Activated CD4-positive, alpha-beta T cell treated with anti-CD3 and anti-CD28 coated beads, Interleukin-2, amount 50 U/mL, for 1 hour (primary cell): Measurements from ENCODE around the gene XPNPEP2.

Experiments used
- DNase-seq: peaks from one replicate; pipeline ENCODE4 v3.0.0-alpha.2; 2020

XPNPEP2 gene

DNA sequence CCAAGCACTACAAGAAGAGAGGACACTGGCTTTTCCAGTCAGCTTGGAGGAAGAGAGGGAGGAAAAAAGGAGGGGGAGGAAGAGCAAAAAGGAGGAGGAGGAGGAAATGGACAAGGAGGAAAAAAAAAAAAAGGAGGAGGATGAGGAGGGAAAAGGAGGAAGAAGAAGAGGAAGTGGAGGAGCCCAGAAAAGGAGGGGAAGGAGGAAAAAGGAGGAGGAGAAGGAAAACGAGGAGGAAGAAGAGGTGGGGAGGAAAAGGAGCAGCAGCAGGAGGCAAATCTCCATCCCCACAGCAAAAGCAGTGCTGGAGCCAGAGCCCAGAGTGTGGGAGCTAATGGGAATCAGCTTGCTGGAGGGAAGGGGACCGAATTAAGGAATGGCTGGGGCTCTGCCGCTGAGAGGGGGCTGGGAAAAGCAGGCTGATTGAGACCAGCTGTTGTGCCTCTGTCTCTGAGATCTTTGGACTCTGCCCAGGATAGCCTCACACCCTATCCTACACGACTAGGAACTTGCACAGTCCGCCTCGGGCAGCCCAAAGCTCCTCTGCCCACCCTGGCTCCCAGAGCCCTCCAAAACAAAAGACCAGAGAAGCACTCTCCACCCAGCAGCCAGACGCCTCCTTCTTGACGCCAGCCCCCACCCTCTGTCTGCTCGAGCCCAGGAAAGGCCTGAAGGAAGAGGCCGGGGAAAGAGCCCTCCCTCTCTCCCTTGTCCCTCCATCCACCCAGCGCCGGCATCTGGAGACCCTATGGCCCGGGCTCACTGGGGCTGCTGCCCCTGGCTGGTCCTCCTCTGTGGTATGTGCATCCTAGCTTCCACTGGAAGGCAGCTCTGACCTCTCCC, at the start of gene XPNPEP2:
Gene XPNPEP2, plus strand, starts transcription at position 514 of the 843 bp plus-strand sequence. Its CDS starts 235 bp downstream, at position 749.
- DNase-seq = no peak

- no peak for DNase-seq
These were observed 49.0 kb upstream of the XPNPEP2 start for GRCh38 chrX:129689796-129690195.

- no peak for DNase-seq
These were observed 48.3 kb upstream of the XPNPEP2 start for GRCh38 chrX:129690435-129690834.

- DNase-seq = no peak
These were observed 45.4 kb upstream of the XPNPEP2 start for GRCh38 chrX:129693354-129693753.

- DNase-seq = no peak
These were observed 44.0 kb upstream of the XPNPEP2 start for GRCh38 chrX:129694805-129695204.

DNA sequence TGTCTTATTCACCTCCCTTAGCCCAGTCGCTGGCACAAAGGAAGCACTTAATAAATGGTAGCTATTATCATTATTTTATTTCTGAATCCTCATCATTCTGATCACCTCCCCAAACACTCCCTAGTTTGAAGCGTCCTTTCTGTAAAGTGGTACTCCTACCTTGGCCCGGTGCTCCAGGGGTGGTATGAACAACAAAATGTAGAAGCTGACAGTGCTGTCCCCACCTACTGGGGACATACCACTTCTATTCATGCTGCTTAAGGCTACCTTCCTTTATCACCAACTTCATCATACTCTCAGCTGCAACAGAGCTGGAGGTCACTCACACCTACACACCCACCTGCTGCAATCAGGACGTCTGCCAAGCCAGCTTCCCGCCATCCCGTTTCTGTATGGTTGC, 43.2 kb upstream of the XPNPEP2 start:
- DNase-seq = no peak

- DNase-seq = no peak
These were observed 42.8 kb upstream of the XPNPEP2 start for GRCh38 chrX:129695937-129696336.

DNA sequence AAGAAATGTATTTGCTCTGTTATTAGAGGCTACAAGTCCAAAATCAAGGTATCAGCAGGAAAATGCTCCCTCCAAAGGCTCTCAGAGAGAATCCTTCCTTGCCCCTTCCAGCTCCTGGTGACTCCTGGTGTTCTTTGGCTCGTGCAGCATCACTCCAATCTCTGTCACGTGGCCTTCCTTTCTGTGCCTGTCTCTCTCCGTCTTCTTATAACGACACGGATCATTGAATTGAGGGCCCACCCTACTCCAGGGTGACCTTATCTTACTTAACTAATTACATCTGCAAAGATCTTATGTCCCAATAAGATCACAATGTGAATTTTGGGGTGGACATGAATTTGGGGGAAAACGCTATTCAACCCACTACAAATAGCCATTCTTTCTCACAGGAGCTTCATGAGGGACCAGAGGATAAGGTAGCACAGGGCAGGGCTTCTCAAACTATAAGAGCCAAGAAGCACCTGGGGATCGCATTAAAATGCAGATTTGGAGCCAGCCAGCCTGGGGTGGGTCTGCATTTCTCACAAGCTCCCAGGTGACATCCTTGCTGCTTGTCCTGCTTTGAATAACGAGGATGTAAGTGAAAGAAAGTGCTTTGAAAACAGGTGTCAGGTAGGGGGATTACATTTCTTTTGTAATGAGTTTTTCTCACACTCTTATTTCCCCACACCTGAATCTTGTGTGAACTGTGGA, 42.2 kb upstream of the XPNPEP2 start:
- DNase-seq = no peak

- DNase-seq = no peak
These were observed 41.5 kb upstream of the XPNPEP2 start for GRCh38 chrX:129697204-129697829.

- DNase-seq = no peak
These were observed 40.6 kb upstream of the XPNPEP2 start for GRCh38 chrX:129698150-129698549.

- DNase-seq = no peak
These were observed 38.2 kb upstream of the XPNPEP2 start for GRCh38 chrX:129700536-129700935.

- no peak for DNase-seq
These were observed 37.1 kb upstream of the XPNPEP2 start for GRCh38 chrX:129701624-129702069.

GRCh38 chrX:129704491-129704890, 34.3 kb upstream of the XPNPEP2 start:
- no peak for DNase-seq

- no peak for DNase-seq
These were observed 33.3 kb upstream of the XPNPEP2 start for GRCh38 chrX:129705377-129705925.

DNA sequence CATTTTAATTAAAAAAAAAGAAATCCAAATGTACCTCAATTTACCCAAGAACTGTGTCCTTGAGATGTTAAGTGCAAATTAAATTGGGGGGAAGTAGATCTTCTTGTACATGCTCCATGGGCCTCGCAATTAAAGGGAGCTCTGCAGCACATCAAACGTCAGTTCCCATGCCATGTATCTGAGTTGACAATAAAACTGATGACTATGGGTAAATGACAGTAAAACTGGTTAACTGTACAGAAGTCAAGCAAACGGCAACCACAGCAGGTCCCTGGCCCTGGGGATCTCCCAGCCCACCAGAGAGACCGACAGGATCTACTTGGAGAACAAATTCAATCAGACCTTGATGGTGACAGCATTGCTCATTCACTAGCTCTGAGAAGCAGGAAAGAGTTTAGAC, 32.8 kb upstream of the XPNPEP2 start:
- no peak for DNase-seq

DNA sequence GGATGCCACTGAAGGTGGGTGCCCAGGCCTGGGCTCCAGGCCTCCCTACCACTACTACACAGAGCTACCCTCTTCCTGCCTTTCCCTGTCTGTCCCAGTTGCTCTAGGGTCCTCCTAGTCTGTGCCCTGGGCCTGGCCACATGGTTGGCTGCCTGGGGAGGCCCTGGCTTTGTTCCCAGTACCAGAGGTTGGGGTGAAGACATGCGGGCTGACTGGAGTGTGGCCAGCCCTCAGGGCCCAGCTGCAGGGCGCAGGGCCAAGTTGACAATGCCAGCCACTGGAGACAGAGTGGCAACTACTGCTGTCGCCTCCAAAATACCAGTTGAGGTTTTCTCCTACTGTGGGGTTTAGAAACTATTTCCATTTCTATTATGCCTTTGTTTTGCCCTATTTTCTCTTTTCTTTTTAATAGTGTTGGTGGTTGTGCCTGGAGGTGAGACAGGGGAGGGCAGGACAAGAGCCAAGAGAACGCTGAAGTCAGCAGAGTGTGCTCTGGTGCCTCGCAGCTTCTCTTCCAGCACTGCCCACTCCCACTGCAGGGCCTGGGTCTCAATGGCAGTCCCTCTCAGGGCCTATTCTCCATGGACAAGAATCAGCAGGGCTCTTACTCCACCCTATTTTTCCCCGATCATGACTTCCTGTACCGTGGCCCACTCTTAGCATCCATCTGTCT, 32.2 kb upstream of the XPNPEP2 start:
- DNase-seq = no peak

DNA sequence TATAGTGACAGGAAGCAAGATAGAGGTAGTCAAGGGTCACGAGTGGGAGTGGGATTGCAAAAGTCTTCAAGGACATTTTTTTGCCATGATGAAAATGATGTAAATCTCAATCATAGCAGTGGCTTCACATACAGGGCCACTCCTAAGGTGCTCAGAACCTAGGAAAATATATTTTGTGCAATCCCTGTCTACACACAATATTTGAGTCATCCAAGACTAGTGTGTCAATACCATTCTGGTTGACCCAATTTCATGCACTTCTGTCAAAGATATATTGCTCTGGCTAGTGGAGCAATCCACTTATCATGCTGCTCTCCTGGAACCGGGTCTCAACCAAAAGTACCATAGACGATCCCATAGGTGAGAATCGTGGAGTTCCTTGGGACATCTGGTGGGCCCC, 24.2 kb upstream of the XPNPEP2 start:
- DNase-seq = no peak

DNA sequence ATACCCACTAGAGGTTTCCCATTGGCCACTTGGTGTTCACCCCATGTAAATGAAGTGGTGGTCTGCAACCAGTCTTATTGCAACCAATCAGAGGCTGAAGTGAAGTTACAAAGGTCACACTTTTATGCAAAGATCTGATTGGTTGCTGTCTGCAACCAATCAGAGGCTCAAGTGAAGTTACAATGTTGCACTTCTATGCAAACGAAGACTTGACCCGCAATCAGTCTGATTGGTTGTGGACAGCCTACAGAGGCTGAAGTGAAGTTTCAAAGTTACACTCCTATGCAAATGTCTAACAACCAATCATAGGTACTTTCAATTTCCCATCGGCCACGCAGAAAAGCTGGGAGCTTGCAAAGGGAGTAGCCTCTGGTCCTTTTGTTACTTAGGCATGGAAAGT, 22.3 kb upstream of the XPNPEP2 start:
- DNase-seq = no peak

DNA sequence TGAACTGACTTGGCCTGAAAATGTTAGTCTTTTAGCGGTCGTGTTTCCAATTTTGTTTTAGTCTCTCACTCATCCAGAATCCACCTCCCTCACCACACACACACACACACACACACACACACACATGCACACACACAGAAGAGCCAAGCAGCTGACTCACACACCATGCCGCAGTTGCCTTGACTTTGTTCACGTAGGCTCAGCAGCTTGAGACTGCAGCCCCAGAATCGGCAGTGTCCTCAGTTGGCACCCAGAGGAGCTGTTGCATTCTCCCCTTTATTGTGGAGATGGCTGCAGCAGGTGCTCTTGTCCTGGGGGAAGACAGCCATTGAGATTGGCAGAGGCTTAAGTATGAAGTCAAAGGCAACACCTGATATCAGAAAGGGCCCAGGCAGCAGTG, 20.9 kb upstream of the XPNPEP2 start:
- no peak for DNase-seq

GRCh38 chrX:129718676-129719075, 20.1 kb upstream of the XPNPEP2 start:
- no peak for DNase-seq

GRCh38 chrX:129719268-129719667, 19.5 kb upstream of the XPNPEP2 start:
- no peak for DNase-seq

- no peak for DNase-seq
These were observed 18.7 kb upstream of the XPNPEP2 start for GRCh38 chrX:129719931-129720530.
